Peyer's patch (tissue), 4 donors: ENCODE results near the gene MFSD6L. TPM values are rescaled to one million over a fixed set of nuclear protein-coding genes. Genes with fewer than 3 reads are reported as not detected.

ENCODE experiments used
- DNase-seq, 3 donors: peaks; one replicate each; pipeline ENCODE4 v3.0.0-alpha.2; 2017 to 2019
- H3K27ac ChIP-seq, 4 donors: fragments of 200-600 bp; sonication (generic); one replicate each; pipeline ENCODE4 v1.5.1; 2016 to 2019
- H3K27me3 ChIP-seq, 2 donors: fragments of 200-600 bp; sonication (generic); one replicate each; pipeline ENCODE4 v1.5.1; 2019
- H3K36me3 ChIP-seq, 3 donors: fragments of 200-600 bp; sonication (generic); one replicate each; pipeline ENCODE4 v1.5.1; 2016 to 2019
- H3K4me1 ChIP-seq, 4 donors: fragments of 200-600 bp; sonication (generic); one replicate each; pipeline ENCODE4 v1.5.1; 2016 to 2019
- H3K4me3 ChIP-seq, 4 donors: fragments of 200-600 bp; sonication (generic); 1 replicate in 3 of 4; 2 replicates in 1 of 4; pipeline ENCODE4 v1.5.1; 2016 to 2019; ENCODE audit warnings: mild to moderate bottlenecking in 1 of 4
- H3K9me3 ChIP-seq, 4 donors: fragments of 200-600 bp; sonication (generic); one replicate each; pipeline ENCODE4 v1.5.1; 2016 to 2019; ENCODE audit warnings: mild to moderate bottlenecking in 1 of 4
- CTCF ChIP-seq, 6 experiments: fragments of 450-650 bp in 4 of 6; fragments of 200-600 bp in 2 of 6; sonication (generic) in 1 of 6; IDR thresholded peaks; one replicate each; pipeline ENCODE4 v1.5.1; 2017 to 2019; ENCODE audit warnings: antibody characterized with exemption in 6 of 6, mild to moderate bottlenecking in 3 of 6, moderate library complexity in 1 of 6
- POLR2A ChIP-seq, 2 donors: fragments of 450-650 bp; IDR thresholded peaks; one replicate each; pipeline ENCODE4 v1.5.1; 2017; ENCODE audit warnings: antibody characterized with exemption in 2 of 2, mild to moderate bottlenecking in 2 of 2, moderate library complexity in 2 of 2
- total RNA-seq, 4 donors: library from RNA; depleted of rRNA; stranded (reverse); fragments of >200 nt; gene quantifications; one replicate each; pipeline ENCODE4 v1.1.0, GENCODE V29; 2016

Gene MFSD6L
- total RNA-seq, 4 donors from 2014 or later, result 1.2 to 3.2 (median 1.6) TPM; not detected in 1

- H3K36me3 ChIP-seq, result no peaks in the 10 kb centered on the region
- H3K27me3 ChIP-seq, result peaks cover 0 to 4% of the 10 kb centered on the region in 2 donors
- DNase-seq, result no peak
- H3K4me3 ChIP-seq, result no peak overlapping the region
- no peaks in the 10 kb centered on the region for H3K9me3 ChIP-seq
- no peaks in the 10 kb centered on the region for H3K4me1 ChIP-seq
- no peak overlapping the region for H3K27ac ChIP-seq
- TF ChIP-seq CTCF (IDR thresholded peaks at IDR 0.05) (no peak), POLR2A (IDR thresholded peaks at IDR 0.05) (no peak)
Observed at GRCh38 chr17:8829036-8829941, 30.1 kb upstream of the MFSD6L start.

GRCh38 chr17:8828517-8828875, 29.3 kb upstream of the MFSD6L start:
- TF ChIP-seq POLR2A (IDR thresholded peaks at IDR 0.05), result no peak
- no peak for TF ChIP-seq CTCF (IDR thresholded peaks at IDR 0.05)
- H3K27me3 ChIP-seq, result peaks cover 0 to 4% of the 10 kb centered on the region in 2 donors
- H3K4me3 ChIP-seq, result no peak overlapping the region

GRCh38 chr17:8826808-8827435, 27.8 kb upstream of the MFSD6L start:
- TF ChIP-seq CTCF (IDR thresholded peaks at IDR 0.05), result no peak
- no peak for TF ChIP-seq POLR2A (IDR thresholded peaks at IDR 0.05)
- peak in 1 of 3 donors; percentile 33 for DNase-seq
- Histone ChIP-seq H3K27ac (no peak overlapping the region), H3K9me3 (no peaks in the 10 kb centered on the region), H3K4me3 (no peak overlapping the region), H3K4me1 (no peaks in the 10 kb centered on the region), H3K36me3 (no peaks in the 10 kb centered on the region), H3K27me3 (no peaks in the 10 kb centered on the region)

More at GRCh38 chr17:8828517-8828875, 29.3 kb upstream of the MFSD6L start:
- no peak for DNase-seq
- Histone ChIP-seq H3K36me3 (no peaks in the 10 kb centered on the region), H3K27ac (no peak overlapping the region), H3K4me1 (no peaks in the 10 kb centered on the region), H3K9me3 (no peaks in the 10 kb centered on the region)

- DNase-seq, result peak in 1 of 3 donors; percentile 15
- no peak overlapping the region for H3K4me3 ChIP-seq
- H3K36me3 ChIP-seq, result no peaks in the 10 kb centered on the region
- H3K27ac ChIP-seq, result no peak overlapping the region
- no peaks in the 10 kb centered on the region for H3K27me3 ChIP-seq
- no peak for TF ChIP-seq POLR2A (IDR thresholded peaks at IDR 0.05)
- no peak for TF ChIP-seq CTCF (IDR thresholded peaks at IDR 0.05)
- no peaks in the 10 kb centered on the region for H3K4me1 ChIP-seq
- H3K9me3 ChIP-seq, result no peaks in the 10 kb centered on the region
Observed at GRCh38 chr17:8825802-8826201, 26.6 kb upstream of the MFSD6L start.

GRCh38 chr17:8823279-8823678, 24.1 kb upstream of the MFSD6L start:
- H3K27me3 ChIP-seq, result no peaks in the 10 kb centered on the region
- no peak overlapping the region for H3K4me3 ChIP-seq
- TF ChIP-seq POLR2A (IDR thresholded peaks at IDR 0.05), result no peak
- no peak for TF ChIP-seq CTCF (IDR thresholded peaks at IDR 0.05)
- H3K27ac ChIP-seq, result no peak overlapping the region
- no peaks in the 10 kb centered on the region for H3K4me1 ChIP-seq
- H3K9me3 ChIP-seq, result no peaks in the 10 kb centered on the region
- DNase-seq, result peak in 1 of 3 donors; percentile 9
- no peaks in the 10 kb centered on the region for H3K36me3 ChIP-seq
